Panc1 (cell line): Measurements from ENCODE around the gene SETD3. TPM values are rescaled to one million over a fixed set of nuclear protein-coding genes. Genes with fewer than 3 reads are reported as not detected.

ENCODE experiments used
- ATAC-seq: fragments of 200-7000 bp; cut with Tn5 transposase; 2 replicates; pipeline ENCODE4 v1.9.1; 2020; ENCODE audit warnings: mild to moderate bottlenecking, moderate library complexity
- BruUV-seq: library from RNA; stranded (reverse); fragments of 400-500 nt; replicated peaks from 2 replicates; lab custom pipeline; 2021; lab: Mats Ljungman, UMichigan
- CTCF ChIA-PET: fragments of 300-600 bp; sonication (Branson Sonifier 250); formaldehyde crosslinking; loops from one replicate; lab custom pipeline; 2022; ENCODE audit warnings: antibody characterized with exemption; lab: Charles Lee
- POLR2A ChIA-PET: fragments of 300-600 bp; sonication (Branson Sonifier 250); formaldehyde crosslinking; loops from one replicate; lab custom pipeline; 2022; ENCODE audit warnings: antibody characterized with exemption; lab: Charles Lee
- DNase-seq: peaks from one replicate; pipeline ENCODE4 v3.0.0-alpha.2; 2010; ENCODE audit warnings: low read depth, low spot score
- H3K27ac ChIP-seq: 2 replicates; pipeline ENCODE4 v1.5.1; 2011; ENCODE audit warnings: mild to moderate bottlenecking, low read length, inconsistent platforms
- H3K27me3 ChIP-seq: fragments of 200-500 bp; sonication (Bioruptor generic); 2 replicates; pipeline ENCODE4 v1.6.0; 2014; ENCODE audit warnings: low read length, inconsistent platforms; ENCODE audit not compliant: control insufficient read depth, insufficient read depth
- H3K36me3 ChIP-seq: fragments of 200-500 bp; sonication (Bioruptor generic); 2 replicates; pipeline ENCODE4 v1.5.1; 2014; ENCODE audit warnings: inconsistent platforms, mild to moderate bottlenecking, low read length, moderate library complexity; ENCODE audit not compliant: control insufficient read depth, insufficient read depth
- H3K4me1 ChIP-seq: 2 replicates; pipeline ENCODE4 v1.5.1; 2011; ENCODE audit warnings: inconsistent platforms, mild to moderate bottlenecking, low read length, moderate library complexity; ENCODE audit not compliant: control insufficient read depth, insufficient read depth
- H3K4me3 ChIP-seq, 2 experiments: 2 replicates each; pipeline ENCODE4 v1.5.1; 2011 to 2012; ENCODE audit warnings: low read depth in 2 of 2, low read length in 2 of 2, mild to moderate bottlenecking in 2 of 2, inconsistent platforms in 1 of 2, moderate library complexity in 1 of 2
- H3K9me3 ChIP-seq: fragments of 200-500 bp; sonication (Bioruptor generic); 2 replicates; pipeline ENCODE4 v1.5.1; 2014; ENCODE audit warnings: low read depth, mild to moderate bottlenecking, inconsistent platforms, low read length, moderate library complexity; ENCODE audit not compliant: control insufficient read depth, insufficient read depth
- POLR2AphosphoS5 ChIP-seq: IDR thresholded peaks from 2 replicates; pipeline ENCODE4 v1.6.1; 2012; ENCODE audit warnings: mild to moderate bottlenecking, low read depth, low read length, moderate library complexity
- SIN3A ChIP-seq: IDR thresholded peaks from 2 replicates; pipeline ENCODE4 v1.6.1; 2012; ENCODE audit warnings: low read depth, mild to moderate bottlenecking, low read length, moderate library complexity, borderline replicate concordance; ENCODE audit not compliant: insufficient read depth
- TCF7L2 ChIP-seq: IDR thresholded peaks from 2 replicates; pipeline ENCODE4 v1.6.1; 2011; ENCODE audit warnings: mild to moderate bottlenecking, low read depth, low read length, inconsistent platforms
- in situ Hi-C: cut with HindIII; loops from 2 replicates; pipeline ENCODE4 v1.10.0; 2016; ENCODE audit warnings: low sequenced_read_pairs, low pct_unique_long_range_greater_than_20kb
- intact Hi-C: fragments of 100-400 bp; cut with micrococcal nuclease; formaldehyde crosslinking; loops from one replicate; pipeline ENCODE4 v1.10.0; 2022; ENCODE audit not compliant: unreplicated experiment
- total RNA-seq: library from RNA; stranded (reverse); gene quantifications from one replicate; pipeline ENCODE4 v1.2.1, GENCODE V29; 2021; ENCODE audit not compliant: unreplicated experiment
- TF ChIP-seq, protein P1 (sequence below): fragments of 450-650 bp; IDR thresholded peaks from 2 replicates; pipeline ENCODE4 v1.5.1; 2017; ENCODE audit warnings: mild to moderate bottlenecking
- TF ChIP-seq, protein P2 (sequence below), 2 experiments: IDR thresholded peaks; 2 replicates each; pipeline ENCODE4 v1.6.1; 2011 to 2012; ENCODE audit warnings: low read depth in 2 of 2, control low read depth in 1 of 2, low read length in 1 of 2, mild to moderate bottlenecking in 1 of 2, moderate library complexity in 1 of 2; ENCODE audit not compliant: insufficient read depth in 1 of 2

The SETD3 gene
- total RNA-seq, 1 experiment from 2014 or later, result 51.1 TPM

GRCh38 chr14:99402950-99403349, 77.7 kb downstream of the SETD3 start:
- BruUV-seq, result no TSS peak
- intact Hi-C loops (no loop called here), in situ Hi-C loops (no loop called here)
- ChIA-PET POLR2A (no interaction called here), CTCF (no interaction called here)
- Histone ChIP-seq H3K27ac (no peak overlapping the region), H3K4me3 (no peak overlapping the region), H3K36me3 (peaks cover 6% of the 10 kb centered on the region), H3K27me3 (no peaks in the 10 kb centered on the region), H3K4me1 (no peaks in the 10 kb centered on the region), H3K9me3 (no peaks in the 10 kb centered on the region)
- ATAC-seq (no peak), DNase-seq (no peak)
- TF ChIP-seq SIN3A (no peak), TCF7L2 (no peak), POLR2AphosphoS5 (no peak)
- TF ChIP-seq, protein P1, sequence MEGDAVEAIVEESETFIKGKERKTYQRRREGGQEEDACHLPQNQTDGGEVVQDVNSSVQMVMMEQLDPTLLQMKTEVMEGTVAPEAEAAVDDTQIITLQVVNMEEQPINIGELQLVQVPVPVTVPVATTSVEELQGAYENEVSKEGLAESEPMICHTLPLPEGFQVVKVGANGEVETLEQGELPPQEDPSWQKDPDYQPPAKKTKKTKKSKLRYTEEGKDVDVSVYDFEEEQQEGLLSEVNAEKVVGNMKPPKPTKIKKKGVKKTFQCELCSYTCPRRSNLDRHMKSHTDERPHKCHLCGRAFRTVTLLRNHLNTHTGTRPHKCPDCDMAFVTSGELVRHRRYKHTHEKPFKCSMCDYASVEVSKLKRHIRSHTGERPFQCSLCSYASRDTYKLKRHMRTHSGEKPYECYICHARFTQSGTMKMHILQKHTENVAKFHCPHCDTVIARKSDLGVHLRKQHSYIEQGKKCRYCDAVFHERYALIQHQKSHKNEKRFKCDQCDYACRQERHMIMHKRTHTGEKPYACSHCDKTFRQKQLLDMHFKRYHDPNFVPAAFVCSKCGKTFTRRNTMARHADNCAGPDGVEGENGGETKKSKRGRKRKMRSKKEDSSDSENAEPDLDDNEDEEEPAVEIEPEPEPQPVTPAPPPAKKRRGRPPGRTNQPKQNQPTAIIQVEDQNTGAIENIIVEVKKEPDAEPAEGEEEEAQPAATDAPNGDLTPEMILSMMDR, result no peak
- TF ChIP-seq, protein P2, sequence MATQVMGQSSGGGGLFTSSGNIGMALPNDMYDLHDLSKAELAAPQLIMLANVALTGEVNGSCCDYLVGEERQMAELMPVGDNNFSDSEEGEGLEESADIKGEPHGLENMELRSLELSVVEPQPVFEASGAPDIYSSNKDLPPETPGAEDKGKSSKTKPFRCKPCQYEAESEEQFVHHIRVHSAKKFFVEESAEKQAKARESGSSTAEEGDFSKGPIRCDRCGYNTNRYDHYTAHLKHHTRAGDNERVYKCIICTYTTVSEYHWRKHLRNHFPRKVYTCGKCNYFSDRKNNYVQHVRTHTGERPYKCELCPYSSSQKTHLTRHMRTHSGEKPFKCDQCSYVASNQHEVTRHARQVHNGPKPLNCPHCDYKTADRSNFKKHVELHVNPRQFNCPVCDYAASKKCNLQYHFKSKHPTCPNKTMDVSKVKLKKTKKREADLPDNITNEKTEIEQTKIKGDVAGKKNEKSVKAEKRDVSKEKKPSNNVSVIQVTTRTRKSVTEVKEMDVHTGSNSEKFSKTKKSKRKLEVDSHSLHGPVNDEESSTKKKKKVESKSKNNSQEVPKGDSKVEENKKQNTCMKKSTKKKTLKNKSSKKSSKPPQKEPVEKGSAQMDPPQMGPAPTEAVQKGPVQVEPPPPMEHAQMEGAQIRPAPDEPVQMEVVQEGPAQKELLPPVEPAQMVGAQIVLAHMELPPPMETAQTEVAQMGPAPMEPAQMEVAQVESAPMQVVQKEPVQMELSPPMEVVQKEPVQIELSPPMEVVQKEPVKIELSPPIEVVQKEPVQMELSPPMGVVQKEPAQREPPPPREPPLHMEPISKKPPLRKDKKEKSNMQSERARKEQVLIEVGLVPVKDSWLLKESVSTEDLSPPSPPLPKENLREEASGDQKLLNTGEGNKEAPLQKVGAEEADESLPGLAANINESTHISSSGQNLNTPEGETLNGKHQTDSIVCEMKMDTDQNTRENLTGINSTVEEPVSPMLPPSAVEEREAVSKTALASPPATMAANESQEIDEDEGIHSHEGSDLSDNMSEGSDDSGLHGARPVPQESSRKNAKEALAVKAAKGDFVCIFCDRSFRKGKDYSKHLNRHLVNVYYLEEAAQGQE (IDR thresholded peaks at IDR 0.05; ENCODE audit: insufficient read depth in 1 of 2, low read depth in 2 of 2, low read length in 1 of 2), result no peak

DNA sequence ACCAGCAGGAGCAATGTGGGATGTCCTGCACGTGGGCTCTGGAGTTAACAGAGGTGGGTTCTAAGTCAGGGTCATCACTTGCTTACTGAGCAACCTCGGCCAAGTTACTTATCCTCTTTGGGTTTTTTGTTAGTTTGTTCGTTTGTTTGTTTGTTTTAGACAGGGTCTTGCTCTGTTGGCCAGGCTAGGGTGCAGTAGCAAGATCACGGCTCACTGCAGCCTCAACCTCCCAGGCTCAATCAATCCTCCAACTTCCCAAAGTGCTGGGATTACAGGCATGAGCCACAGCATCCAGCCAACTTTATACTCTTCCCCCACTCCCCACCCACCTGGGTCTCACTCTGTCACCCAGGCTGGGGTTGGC, 78.4 kb downstream of the SETD3 start:
- no peaks in the 10 kb centered on the region for H3K4me1 ChIP-seq
- TF ChIP-seq SIN3A, result no peak
- TF ChIP-seq POLR2AphosphoS5, result no peak
- no peak for TF ChIP-seq TCF7L2
- TF ChIP-seq, protein P1, result no peak
- TF ChIP-seq, protein P2 (IDR thresholded peaks at IDR 0.05; ENCODE audit: insufficient read depth in 1 of 2, low read depth in 2 of 2, low read length in 1 of 2), result no peak
- ChIA-PET CTCF (no interaction called here), POLR2A (no interaction called here)
- ATAC-seq (no peak), DNase-seq (no peak)
- H3K27me3 ChIP-seq, result no peaks in the 10 kb centered on the region
- in situ Hi-C loops (no loop called here), intact Hi-C loops (no loop called here)
- H3K9me3 ChIP-seq, result no peaks in the 10 kb centered on the region
- peaks cover 6% of the 10 kb centered on the region for H3K36me3 ChIP-seq
- no peak overlapping the region for H3K4me3 ChIP-seq
- no peak overlapping the region for H3K27ac ChIP-seq
- BruUV-seq, result no TSS peak
